Stimulated activated CD4-positive, alpha-beta T cell treated with anti-CD3 and anti-CD28 coated beads, Interleukin-1b, Interleukin-23, amount 100 ng/mL, for 4 hours (primary cell): ENCODE results near the gene OR51B2.

ENCODE experiments used
- DNase-seq, 2 donors: peaks; one replicate each; pipeline ENCODE4 v3.0.0-alpha.2; 2020; ENCODE audit warnings: low read depth in 2 of 2

OR51B2 gene

DNA sequence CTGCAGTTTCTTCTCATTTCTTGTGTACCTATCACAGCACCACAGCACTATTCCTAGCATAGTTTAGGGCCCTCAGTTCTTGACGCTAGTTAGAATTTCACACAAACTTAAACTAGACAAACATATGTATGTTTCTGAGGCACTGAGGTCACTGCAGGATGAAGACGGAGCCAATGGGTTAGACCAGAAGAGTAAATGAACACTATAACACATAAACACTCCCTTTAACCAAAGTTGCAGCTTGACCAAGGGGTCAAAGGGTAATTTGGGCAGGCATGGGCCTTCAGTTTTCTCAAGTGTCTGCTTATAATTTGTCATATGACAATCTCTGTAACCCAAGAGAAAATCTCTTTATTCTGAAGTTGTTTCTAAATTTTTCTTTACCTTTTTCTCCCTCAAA is 41.5 kb downstream of the OR51B2 start:
- no peak for DNase-seq

DNA sequence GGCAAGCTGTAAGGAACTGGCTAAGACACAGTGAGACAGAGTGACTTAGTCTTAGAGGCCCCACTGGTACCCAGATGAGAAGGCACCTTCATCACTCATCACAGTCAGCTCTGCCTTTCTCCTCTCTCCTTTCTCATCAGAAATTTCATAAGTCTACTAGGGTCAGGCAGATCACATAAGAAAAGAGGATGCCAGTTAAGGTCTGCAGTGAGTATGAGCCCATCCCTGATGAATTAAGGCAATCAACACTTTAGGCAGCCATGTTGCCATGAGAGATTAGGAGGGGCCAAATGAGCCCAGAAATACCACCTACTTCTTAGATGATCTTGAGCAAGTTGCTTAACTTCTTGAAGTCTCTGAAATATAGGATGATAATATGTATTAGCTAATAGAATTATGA is 42.5 kb downstream of the OR51B2 start:
- no peak for DNase-seq

DNA sequence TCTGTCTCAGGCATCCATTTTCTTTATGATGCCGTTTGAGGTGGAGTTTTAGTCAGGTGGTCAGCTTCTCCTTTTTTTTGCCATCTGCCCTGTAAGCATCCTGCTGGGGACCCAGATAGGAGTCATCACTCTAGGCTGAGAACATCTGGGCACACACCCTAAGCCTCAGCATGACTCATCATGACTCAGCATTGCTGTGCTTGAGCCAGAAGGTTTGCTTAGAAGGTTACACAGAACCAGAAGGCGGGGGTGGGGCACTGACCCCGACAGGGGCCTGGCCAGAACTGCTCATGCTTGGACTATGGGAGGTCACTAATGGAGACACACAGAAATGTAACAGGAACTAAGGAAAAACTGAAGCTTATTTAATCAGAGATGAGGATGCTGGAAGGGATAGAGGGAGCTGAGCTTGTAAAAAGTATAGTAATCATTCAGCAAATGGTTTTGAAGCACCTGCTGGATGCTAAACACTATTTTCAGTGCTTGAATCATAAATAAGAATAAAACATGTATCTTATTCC is 43.5 kb downstream of the OR51B2 start:
- no peak for DNase-seq

DNA sequence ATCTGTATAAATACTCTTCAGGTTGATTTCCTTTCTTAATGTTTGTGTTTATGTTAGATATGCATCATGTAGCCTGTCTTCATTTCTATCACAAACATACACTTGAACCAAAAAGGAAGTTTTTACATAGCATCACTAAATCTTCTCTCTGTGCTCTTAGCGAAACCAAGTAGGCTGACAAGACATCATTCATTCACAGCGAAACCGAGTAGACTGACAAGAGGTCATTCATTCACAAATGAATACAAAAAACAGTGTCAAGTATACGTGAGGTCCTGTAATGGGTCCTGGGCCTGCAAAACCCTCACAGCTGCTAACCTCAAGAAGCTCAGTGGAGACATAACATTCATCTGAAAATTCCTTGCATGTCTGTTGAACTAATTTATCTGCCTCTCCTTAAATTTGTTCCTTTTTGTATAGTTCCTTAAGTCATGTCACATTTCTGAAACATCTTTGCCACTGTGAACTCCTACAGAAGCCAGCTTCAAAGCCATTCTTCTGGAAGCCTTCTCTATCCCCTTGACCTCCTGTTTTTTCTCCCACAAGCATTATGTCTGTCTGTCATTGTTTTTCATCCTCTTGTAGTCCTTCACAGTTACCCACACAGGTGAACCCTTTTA is 44.5 kb downstream of the OR51B2 start:
- no peak for DNase-seq

DNA sequence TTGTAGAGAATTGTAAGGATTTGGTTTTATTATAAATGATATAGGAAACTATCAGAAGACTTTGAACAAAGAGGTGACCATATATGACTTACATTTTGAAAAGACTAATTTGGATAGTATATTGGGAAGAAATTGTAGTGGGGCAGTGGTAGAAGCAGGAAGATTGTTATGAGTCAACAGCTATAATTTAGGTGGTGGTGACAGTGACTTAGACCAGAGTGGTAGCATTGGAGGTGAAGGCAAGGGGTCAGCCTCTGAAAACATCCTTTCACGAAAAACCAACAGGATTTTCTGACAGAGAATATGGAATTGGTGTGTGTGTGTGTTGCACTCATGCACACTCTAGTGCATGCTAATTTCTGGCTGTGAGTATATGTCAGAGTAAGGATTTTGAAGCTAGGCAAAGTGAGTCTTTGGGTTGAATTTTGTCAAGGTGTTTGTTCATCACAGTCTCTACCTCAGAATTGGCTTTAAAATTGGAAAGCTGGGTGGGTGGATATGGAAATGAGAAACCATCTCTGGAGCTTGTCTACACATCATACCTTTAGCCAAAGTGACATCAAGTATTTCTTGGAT is 46.2 kb downstream of the OR51B2 start:
- no peak for DNase-seq

DNA sequence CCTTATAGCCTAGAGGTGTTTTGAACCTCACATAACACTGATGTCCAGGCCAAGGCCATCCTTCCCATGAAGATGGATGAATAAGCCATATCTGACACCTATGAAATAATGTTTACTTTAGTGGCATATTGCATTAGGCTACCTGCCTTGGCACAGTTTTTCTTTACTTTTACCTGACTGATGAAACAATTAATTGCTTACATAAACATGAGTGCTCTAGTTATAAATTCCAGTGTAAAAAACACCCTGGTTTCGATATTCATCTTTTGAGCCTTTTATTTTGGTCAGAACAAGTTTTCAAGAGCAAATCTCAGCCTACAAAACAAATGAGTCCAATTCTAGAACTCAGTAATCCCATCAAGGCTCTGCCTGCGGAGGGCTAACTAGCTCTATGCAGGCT is 47.4 kb downstream of the OR51B2 start:
- no peak for DNase-seq

DNA sequence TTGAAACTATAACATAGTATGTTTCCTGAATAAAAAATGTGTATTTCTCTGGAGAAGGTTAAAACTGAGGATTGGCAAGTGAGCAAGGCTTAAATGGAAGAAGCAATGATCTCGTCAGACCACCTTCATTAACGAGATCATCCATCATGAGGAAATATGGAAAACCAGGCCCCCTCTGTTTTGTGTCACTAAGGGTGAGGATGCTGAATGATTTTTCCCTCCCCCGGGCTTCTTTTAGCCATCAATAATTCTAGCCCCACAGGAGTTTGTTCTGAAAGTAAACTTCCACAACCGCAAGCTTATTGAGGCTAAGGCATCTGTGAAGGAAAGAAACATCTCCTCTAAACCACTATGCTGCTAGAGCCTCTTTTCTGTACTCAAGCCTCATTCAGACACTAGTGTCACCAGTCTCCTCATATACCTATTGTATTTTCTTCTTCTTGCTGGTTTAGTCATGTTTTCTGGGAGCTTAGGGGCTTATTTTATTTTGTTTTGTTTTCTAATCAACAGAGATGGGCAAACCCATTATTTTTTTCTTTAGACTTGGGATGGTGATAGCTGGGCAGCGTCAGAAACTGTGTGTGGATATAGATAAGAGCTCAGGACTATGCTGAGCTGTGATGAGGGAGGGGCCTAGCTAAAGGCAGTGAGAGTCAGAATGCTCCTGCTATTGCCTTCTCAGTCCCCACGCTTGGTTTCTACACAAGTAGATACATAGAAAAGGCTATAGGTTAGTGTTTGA is 48.6 kb downstream of the OR51B2 start:
- DNase-seq = no peak

DNA sequence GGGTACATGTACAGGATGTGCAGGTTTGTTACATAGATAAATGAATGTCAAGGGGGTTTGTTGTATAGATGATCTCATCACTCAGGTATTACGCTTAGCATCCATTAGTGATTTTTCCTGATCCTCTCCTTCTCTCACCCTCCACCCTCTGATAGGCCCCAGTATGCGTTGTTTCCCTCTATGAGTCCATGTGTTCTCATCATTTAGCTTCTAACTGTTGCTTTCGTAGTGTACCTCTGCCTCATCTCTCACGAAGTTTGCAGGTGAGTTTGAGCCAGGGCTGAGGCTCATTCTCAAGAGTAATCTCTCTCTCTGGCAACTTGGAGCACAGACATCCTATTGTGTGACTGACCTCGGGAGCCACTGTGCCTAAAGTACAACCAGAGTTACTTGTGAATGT is 49.7 kb downstream of the OR51B2 start:
- DNase-seq = no peak
